ENCODE data around the gene GNB1. TPM values are rescaled to one million over a fixed set of nuclear protein-coding genes. Genes with fewer than 3 reads are reported as not detected.
"Not testable (repeated sequence)": the region's sequence is repeated elsewhere in the genome, so short reads cannot be mapped to it uniquely, and the experiment has no call there.

The GNB1 gene
- total RNA-seq (2014; rRNA removed; shearing (Covaris generic)), result 58.1 and 60.5 TPM in 2 replicates

GRCh38 chr1:1890506-1891348 is at the start of gene GNB1:
Gene GNB1 (minus strand): TSS chr1:1891087. CDS start chr1:1825453, 65,634 bp downstream.
- DNase-seq (ENCODE audit: low spot score), result peak; percentile 84

DNA sequence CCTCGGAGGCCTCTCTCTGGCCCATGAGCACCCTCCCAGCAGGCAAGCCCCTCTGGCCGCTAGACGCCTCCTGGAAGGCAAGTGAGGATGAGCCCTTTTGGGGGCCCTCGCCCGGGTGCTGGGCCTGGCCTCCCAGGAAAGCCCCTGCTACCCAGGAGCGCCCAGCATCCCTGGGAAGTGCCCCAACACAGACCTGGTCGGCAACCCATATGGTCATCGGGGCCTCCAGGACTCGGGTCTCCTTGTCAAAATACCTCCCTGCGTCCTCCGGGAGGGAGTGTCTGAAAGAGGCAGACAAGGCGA is 49.2 kb upstream of the GNB1 start:
- DNase-seq (ENCODE audit: low spot score), result no peak

DNA sequence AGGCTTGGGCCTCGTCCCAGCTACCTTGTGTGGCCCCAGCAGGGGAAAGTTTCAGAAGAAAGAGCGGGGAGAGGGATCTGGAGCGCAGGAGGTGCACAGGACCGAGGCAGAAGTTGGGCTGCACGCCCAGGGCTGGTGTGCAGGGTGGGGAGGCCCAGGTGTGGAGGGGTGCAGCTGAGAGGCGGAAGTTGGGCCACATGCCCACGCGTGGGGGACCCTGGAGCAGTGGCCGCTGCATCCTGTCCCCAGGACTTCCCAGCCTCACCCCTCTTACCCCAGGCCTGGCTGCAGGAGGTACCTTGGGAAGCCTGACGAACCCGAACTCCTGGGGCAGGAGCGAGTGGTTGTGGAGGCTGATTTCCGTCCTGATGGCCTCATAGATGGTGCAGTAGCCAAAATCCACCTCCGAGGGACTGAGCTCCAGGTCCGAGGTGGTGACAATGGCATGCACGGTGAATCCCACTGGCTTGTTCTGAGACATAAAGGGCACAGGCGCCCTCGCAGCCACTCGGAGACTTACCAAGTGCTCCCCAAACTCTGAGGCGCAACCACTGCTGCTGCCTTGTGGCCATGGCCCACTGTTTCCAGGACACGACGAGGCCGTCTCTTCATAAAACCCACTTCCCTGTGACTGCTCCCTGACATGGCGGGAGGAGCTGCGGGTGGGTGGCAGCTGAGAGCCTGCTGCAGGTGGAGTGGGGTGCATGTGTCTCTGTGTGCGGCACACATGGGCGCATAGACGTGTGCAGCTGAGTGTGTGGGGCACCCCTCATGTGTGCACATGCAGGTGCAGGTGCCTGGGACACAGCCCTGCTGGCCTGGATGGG is 48.6 kb upstream of the GNB1 start:
- no peak for DNase-seq (ENCODE audit: low spot score)

DNA sequence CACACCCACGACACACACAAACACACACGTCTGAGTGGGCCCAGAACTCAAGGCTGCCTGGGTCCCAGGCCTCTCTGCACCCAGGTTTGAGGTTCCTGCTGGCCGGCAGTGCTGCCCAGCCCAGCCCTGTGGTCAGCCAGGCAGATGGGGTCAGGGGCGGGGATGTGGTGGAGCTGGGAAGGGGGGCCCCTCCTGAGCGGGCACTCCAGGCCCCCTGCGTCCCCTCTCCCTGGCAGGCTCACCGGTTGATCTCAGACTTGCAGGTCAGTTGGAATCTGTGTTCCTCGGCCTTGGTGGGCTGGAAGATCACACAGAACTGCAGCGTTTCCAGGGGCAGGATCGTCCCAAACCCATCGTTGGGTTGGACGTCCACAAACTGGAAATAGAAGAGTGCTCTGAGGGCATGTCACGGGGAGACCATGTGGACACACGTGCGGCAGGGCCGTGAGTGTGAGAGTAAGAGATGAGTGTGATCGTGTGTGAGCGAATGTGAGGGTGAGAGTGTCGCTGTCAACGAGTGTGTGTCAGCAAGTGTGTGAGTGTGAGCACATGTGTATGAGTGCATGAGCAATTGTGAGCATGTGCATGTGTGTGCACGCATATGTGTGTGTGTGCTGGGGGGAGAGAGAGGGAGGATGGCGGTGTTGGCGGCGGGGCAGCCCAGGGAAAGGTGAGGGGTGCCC is 47.9 kb upstream of the GNB1 start:
- DNase-seq (ENCODE audit: low spot score), result no peak

DNA sequence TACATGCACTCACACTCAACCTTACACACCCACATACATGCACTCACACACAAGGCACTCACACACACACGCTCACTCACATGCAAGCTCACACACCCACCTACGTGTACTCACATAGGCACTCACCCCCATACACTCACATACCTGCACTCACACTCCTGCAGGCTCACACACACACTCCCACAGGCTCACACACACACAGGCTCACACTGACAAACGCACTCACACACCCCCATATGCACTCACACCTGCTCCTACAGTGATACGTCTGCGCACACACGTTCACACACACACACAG is 47.3 kb upstream of the GNB1 start:
- DNase-seq (ENCODE audit: low spot score), result no peak

- no peak for DNase-seq (ENCODE audit: low spot score)
These were observed 46.8 kb upstream of the GNB1 start for GRCh38 chr1:1937549-1938275.

GRCh38 chr1:1937061-1937460 is 46.2 kb upstream of the GNB1 start:
- DNase-seq (ENCODE audit: low spot score), result no peak

DNA sequence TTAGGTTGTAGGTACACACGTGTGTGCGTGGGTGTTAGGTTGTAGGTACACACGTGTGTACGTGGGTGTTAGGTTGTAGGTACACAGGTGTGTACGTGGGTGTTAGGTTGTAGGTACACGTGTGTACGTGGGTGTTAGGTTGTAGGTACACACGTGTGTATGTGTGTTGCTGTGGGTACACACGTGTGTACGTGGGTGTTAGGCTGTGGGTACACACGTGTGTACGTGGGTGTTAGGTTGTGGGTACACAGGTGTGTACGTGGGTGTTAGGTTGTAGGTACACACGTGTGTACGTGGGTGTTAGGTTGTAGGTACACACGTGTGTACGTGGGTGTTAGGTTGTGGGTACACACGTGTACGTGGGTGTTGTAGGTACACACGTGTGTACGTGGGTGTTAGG is 44.0 kb upstream of the GNB1 start:
- not testable (repeated sequence) for DNase-seq (ENCODE audit: low spot score)

DNA sequence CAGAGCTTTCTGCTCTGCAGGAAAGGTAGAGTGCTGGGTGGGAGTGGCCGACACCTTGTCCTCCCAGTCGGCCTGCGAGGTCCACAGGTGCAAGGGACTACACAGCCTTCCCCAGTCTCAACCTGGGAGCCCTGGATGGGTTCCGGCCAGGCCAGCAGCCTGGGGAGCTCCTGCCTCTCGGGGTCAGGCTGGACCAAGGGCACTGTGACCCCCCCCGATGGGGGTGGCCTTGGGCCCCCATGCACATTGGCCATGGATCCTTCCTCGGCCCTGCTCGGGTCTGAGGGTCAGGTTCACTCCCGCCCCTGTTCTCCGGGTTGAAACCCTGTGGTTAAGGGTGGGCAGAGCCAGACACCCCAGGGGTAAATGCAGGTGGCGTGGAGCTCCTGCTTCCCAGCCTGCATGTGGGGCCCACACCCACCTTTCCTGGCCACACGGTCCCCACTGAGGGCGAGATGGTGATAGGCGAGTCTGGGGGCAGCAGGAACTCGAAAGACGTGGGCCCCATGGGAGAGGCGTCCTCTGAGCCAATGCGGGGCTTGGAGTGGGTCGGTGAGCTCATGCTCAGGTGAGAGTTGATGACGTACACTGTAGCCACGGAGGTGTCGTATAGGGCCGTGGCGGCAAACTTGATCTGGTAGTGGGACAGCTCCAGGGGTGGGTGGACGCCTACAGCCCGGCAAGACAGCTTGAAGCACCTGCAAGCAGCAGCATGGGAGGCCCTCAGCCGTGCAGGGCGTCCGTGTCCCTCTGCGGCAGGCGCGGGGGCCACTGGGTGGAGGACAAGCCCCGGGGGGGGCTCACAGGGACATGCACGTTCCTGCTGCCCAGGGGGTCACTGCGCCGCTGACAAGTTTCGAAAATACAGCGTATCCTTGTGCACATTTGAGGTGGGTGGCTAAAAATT is 39.0 kb upstream of the GNB1 start:
- DNase-seq (ENCODE audit: low spot score), result no peak

DNA sequence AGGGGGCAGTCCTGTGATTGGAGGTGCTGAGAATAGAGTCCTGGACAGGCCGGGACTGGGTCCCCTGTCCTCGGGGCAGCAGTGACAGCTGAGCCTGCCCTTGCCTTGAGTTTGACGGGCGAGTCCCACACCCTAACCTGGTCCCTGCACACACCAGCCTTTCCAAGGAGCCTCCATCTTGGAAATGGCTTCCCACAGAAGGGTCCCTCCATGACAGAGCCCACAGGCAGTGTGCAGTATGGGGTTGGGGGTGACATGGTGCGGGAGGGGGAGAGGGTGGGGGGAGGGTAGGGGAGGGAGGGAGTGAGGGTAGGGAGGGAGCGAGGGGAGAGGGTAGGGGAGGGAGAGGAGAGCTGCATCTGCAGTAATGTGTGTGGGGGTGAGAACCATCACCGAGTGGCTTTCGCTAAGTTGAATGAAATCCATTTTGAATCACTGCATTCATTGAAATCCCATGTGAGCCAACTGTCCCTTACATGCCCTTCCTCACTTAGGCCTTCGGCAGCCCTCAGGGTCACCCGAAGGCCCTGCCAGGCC is 38.3 kb upstream of the GNB1 start:
- no peak for DNase-seq (ENCODE audit: low spot score)

- no peak for DNase-seq (ENCODE audit: low spot score)
These were observed 37.6 kb upstream of the GNB1 start for GRCh38 chr1:1928231-1929101.

DNA sequence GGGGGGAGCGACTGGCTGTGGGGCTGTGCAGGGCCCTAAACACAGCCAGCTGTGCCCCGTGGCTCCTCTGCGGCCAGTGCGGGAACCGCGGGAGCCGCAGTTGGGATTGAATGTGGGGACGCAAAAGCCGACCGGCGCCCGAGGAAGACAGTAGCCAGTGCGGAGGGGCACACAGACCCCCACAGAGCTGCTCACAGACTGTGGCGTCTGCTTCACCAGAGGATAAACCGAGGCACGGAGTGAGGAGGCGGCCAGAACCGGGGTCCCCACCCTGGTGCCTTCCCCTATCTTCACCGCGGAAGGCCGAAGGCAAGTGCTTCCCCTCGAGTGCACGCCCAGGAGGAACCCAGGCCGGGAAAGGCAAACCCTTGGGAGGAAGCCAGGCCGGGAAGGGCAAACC is 36.9 kb upstream of the GNB1 start:
- no peak for DNase-seq (ENCODE audit: low spot score)

GRCh38 chr1:1926886-1927660 is 36.2 kb upstream of the GNB1 start:
- no peak for DNase-seq (ENCODE audit: low spot score)

DNA sequence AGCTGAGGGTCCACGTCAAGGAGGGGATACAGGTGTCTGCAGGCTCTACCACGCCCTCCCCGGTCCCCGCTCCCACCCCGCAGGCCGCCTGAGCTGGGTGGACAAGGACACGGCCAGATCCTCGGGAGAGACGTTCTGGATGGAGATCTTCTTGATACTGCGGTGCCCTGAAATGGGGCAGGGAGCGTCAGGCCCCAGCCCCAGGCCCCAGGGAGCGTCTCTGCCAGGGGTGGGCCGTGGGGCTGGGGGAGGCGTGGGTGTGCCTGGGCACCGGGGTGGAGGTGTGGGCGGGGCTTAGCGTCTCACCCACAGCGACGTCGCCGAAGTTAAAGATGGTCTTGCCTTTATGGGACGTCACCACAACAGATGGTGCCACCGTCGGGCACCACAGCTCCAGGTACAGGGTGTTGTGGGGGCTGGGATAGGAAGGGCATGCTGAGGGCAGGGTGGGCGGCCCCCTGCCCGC is 35.5 kb upstream of the GNB1 start:
- DNase-seq (ENCODE audit: low spot score), result no peak

- DNase-seq (ENCODE audit: low spot score), result no peak
These were observed 34.8 kb upstream of the GNB1 start for GRCh38 chr1:1925437-1926345.

DNA sequence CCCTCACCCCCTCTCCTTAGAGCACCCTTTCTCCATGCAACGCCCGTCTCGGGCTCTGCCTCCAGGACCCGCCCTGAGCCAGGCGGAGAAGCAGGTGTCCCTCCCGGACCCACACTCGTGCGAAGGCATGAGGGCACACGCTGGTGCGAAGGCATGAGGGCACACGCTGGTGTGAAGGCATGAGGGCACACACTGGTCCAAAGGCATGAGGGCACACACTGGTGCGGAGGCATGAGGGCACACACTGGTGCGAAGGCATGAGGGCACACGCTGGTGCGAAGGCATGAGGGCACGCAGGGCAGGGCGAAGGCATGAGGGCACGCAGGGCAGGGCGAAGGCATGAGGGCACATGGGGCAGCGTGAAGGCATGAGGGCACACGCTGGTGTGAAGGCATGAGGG is 34.0 kb upstream of the GNB1 start:
- DNase-seq (ENCODE audit: low spot score), result no peak

- no peak for DNase-seq (ENCODE audit: low spot score)
These were observed 33.5 kb upstream of the GNB1 start for GRCh38 chr1:1924386-1924785.

All from HT-29 (cell line).